HCT116 (cell line): ENCODE data around the gene TOLLIP. TPM values are rescaled to one million over a fixed set of nuclear protein-coding genes. Genes with fewer than 3 reads are reported as not detected.

Experiments used
- ATAC-seq: fragments of 200-7000 bp; cut with Tn5 transposase; 2 replicates; pipeline ENCODE4 v1.9.1; 2020; ENCODE audit warnings: mild to moderate bottlenecking, moderate library complexity
- BruUV-seq: library from RNA; stranded (reverse); fragments of 400-500 nt; replicated peaks from 2 replicates; lab custom pipeline; 2021; lab: Mats Ljungman, UMichigan
- CTCF ChIA-PET: fragments of 300-600 bp; sonication (Branson Sonifier 250); formaldehyde crosslinking; loops from one replicate; lab custom pipeline; 2021; ENCODE audit warnings: antibody characterized with exemption; lab: Charles Lee
- POLR2A ChIA-PET: fragments of 300-600, 350-600 bp; sonication (Branson Sonifier 250); formaldehyde crosslinking; loops from one replicate; lab custom pipeline; 2021; ENCODE audit warnings: antibody characterized with exemption; lab: Charles Lee
- RAD21 ChIA-PET, 2 experiments: fragments of 300-600 bp; sonication (Branson Sonifier 250); formaldehyde crosslinking; loops; one replicate each; lab custom pipeline; 2023; ENCODE audit warnings: low total read pairs in 2 of 2; ENCODE audit not compliant: uncharacterized antibody in 2 of 2, unreplicated experiment in 2 of 2, low non-redundant PET in 1 of 2; lab: Charles Lee
- DNase-seq: peaks from one replicate; pipeline ENCODE4 v3.0.0-alpha.2; 2010; ENCODE audit warnings: low read depth, low spot score
- H2AFZ ChIP-seq: fragments of 200-600 bp; shearing (Covaris generic), sonication (generic); 2 replicates; pipeline ENCODE4 v1.6.1; 2017; ENCODE audit warnings: low read depth, mixed run types, mixed read lengths, antibody characterized with exemption, low read length; ENCODE audit not compliant: poor library complexity, severe bottlenecking
- H3K27ac ChIP-seq: 2 replicates; pipeline ENCODE4 v1.5.1; 2012; ENCODE audit warnings: low read depth, low read length
- H3K27me3 ChIP-seq: fragments of 200-600 bp; sonication (generic); 2 replicates; pipeline ENCODE4 v1.6.1; 2016; ENCODE audit warnings: mixed run types, low read length, mixed read lengths; ENCODE audit not compliant: insufficient read depth
- H3K36me3 ChIP-seq, 2 experiments: fragments of 200-500 bp in 1 of 2; fragments of 200-600 bp in 1 of 2; sonication (Bioruptor generic) in 1 of 2; sonication (generic) in 1 of 2; 2 replicates each; pipeline versions ENCODE4 v1.5.1 to v1.6.1; 2014 to 2016; ENCODE audit warnings: low read length in 2 of 2, inconsistent platforms in 1 of 2, mixed read lengths in 1 of 2, mixed run types in 1 of 2; ENCODE audit not compliant: insufficient read depth in 2 of 2, control insufficient read depth in 1 of 2
- H3K4me1 ChIP-seq, 2 experiments: fragments of 200-600 bp in 1 of 2; sonication (generic) in 1 of 2; 2 replicates each; pipeline versions ENCODE4 v1.5.1 to v1.6.1; 2012 to 2017; ENCODE audit warnings: low read length in 2 of 2, inconsistent platforms in 1 of 2, mild to moderate bottlenecking in 1 of 2, mixed read lengths in 1 of 2, mixed run types in 1 of 2, moderate library complexity in 1 of 2; ENCODE audit not compliant: insufficient read depth in 2 of 2, control insufficient read depth in 1 of 2
- H3K4me2 ChIP-seq: fragments of 200-600 bp; sonication (generic); 2 replicates; pipeline ENCODE4 v1.6.1; 2017; ENCODE audit warnings: mixed run types, low read length, mixed read lengths
- H3K4me3 ChIP-seq, 2 experiments: fragments of 200-600 bp in 1 of 2; sonication (generic) in 1 of 2; replicated peaks in 1 of 2; 2 replicates each; pipeline ENCODE4 v1.5.1; 2011 to 2016; ENCODE audit warnings: low read length in 2 of 2, control low read depth in 1 of 2, low read depth in 1 of 2, mild to moderate bottlenecking in 1 of 2, mixed read lengths in 1 of 2, mixed run types in 1 of 2
- H3K79me2 ChIP-seq: fragments of 200-600 bp; sonication (generic); 2 replicates; pipeline ENCODE4 v1.6.1; 2017; ENCODE audit warnings: mild to moderate bottlenecking, mixed run types, low read length, moderate library complexity, mixed read lengths; ENCODE audit not compliant: insufficient read depth
- H3K9ac ChIP-seq: fragments of 200-600 bp; sonication (generic); 2 replicates; pipeline ENCODE4 v1.6.1; 2016; ENCODE audit warnings: low read length, mixed read lengths
- H3K9me2 ChIP-seq: fragments of 200-600 bp; sonication (generic), shearing (Covaris generic); 2 replicates; pipeline ENCODE4 v1.6.1; 2017; ENCODE audit warnings: mixed run types, mild to moderate bottlenecking, moderate library complexity; ENCODE audit not compliant: insufficient read depth
- H3K9me3 ChIP-seq, 2 experiments: fragments of 200-500 bp in 1 of 2; fragments of 200-600 bp in 1 of 2; sonication (Bioruptor generic) in 1 of 2; sonication (generic) in 1 of 2; 2 replicates each; pipeline ENCODE4 v1.6.1; 2014 to 2017; ENCODE audit warnings: low read length in 2 of 2, mixed read lengths in 2 of 2, inconsistent platforms in 1 of 2, low read depth in 1 of 2, mild to moderate bottlenecking in 1 of 2, mixed run types in 1 of 2, moderate library complexity in 1 of 2; ENCODE audit not compliant: control insufficient read depth in 1 of 2, insufficient read depth in 1 of 2
- H4K20me1 ChIP-seq: fragments of 200-600 bp; sonication (generic), shearing (Covaris generic); 2 replicates; pipeline ENCODE4 v1.6.1; 2017; ENCODE audit warnings: mixed run types, mild to moderate bottlenecking, moderate library complexity; ENCODE audit not compliant: insufficient read depth
- ATF3 ChIP-seq: IDR thresholded peaks from 2 replicates; pipeline ENCODE4 v1.6.1; 2012
- CBX3 ChIP-seq: IDR thresholded peaks from 2 replicates; pipeline ENCODE4 v1.6.1; 2012; ENCODE audit warnings: low read depth
- CEBPB ChIP-seq: IDR thresholded peaks from 2 replicates; pipeline ENCODE4 v1.6.1; 2012; ENCODE audit warnings: low read depth
- CTCF ChIP-seq, 3 experiments: fragments of 200-600 bp in 1 of 3; sonication (generic) in 1 of 3; IDR thresholded peaks in 2 of 3; conservative IDR thresholded peaks in 1 of 3; 2 replicates each; pipeline ENCODE4 v1.5.1; 2012 to 2017; ENCODE audit warnings: low read depth in 2 of 3, low read length in 2 of 3, antibody characterized with exemption in 1 of 3, borderline replicate concordance in 1 of 3, control low read depth in 1 of 3, mild to moderate bottlenecking in 1 of 3, mixed read lengths in 1 of 3, mixed run types in 1 of 3, moderate library complexity in 1 of 3; ENCODE audit not compliant: insufficient read depth in 1 of 3
- EGR1 ChIP-seq: IDR thresholded peaks from 2 replicates; pipeline ENCODE4 v1.6.1; 2012; ENCODE audit warnings: low read depth
- ELF1 ChIP-seq: IDR thresholded peaks from 2 replicates; pipeline ENCODE4 v1.6.1; 2012; ENCODE audit warnings: low read depth, borderline replicate concordance
- EZH2 ChIP-seq: fragments of 200-600 bp; sonication (generic); IDR thresholded peaks from 2 replicates; pipeline ENCODE4 v1.6.1; 2017; ENCODE audit warnings: antibody characterized with exemption, mixed run types
- EZH2phosphoT487 ChIP-seq: fragments of 200-600 bp; IDR thresholded peaks from 2 replicates; pipeline ENCODE4 v1.6.1; 2018; ENCODE audit warnings: antibody characterized with exemption, borderline replicate concordance
- JUND ChIP-seq: IDR thresholded peaks from 2 replicates; pipeline ENCODE4 v1.6.1; 2012
- MAX ChIP-seq: IDR thresholded peaks from 2 replicates; pipeline ENCODE4 v1.6.1; 2012
- POLR2A ChIP-seq: IDR thresholded peaks from 2 replicates; pipeline ENCODE4 v1.7.0; 2011; ENCODE audit warnings: borderline replicate concordance; ENCODE audit not compliant: insufficient read depth, insufficient read length; ENCODE audit errors: extremely low read depth
- POLR2AphosphoS5 ChIP-seq: IDR thresholded peaks from 2 replicates; pipeline ENCODE4 v1.6.1; 2011; ENCODE audit warnings: mild to moderate bottlenecking, low read depth, low read length, moderate library complexity
- RAD21 ChIP-seq: IDR thresholded peaks from 2 replicates; pipeline ENCODE4 v1.6.1; 2012; ENCODE audit warnings: low read depth, mild to moderate bottlenecking
- SIN3A ChIP-seq: IDR thresholded peaks from 2 replicates; pipeline ENCODE4 v1.6.1; 2012; ENCODE audit warnings: low read depth
- SP1 ChIP-seq: IDR thresholded peaks from 2 replicates; pipeline ENCODE4 v1.6.1; 2012; ENCODE audit warnings: low read depth
- SRF ChIP-seq: IDR thresholded peaks from 2 replicates; pipeline ENCODE4 v1.6.1; 2012; ENCODE audit warnings: low read depth
- TCF7L2 ChIP-seq: IDR thresholded peaks from 2 replicates; pipeline ENCODE4 v1.7.0; 2011; ENCODE audit warnings: borderline replicate concordance, inconsistent platforms; ENCODE audit not compliant: insufficient read depth, insufficient read length; ENCODE audit errors: extremely low read depth
- intact Hi-C: fragments of 100-400 bp; cut with micrococcal nuclease; formaldehyde crosslinking; loops from 2 replicates; pipeline ENCODE4 v1.10.0; 2022
- total RNA-seq: library from RNA; stranded (reverse); gene quantifications from one replicate; pipeline ENCODE4 v1.2.1, GENCODE V29; 2021; ENCODE audit not compliant: unreplicated experiment
- TF ChIP-seq, protein P1 (sequence below): IDR thresholded peaks from 2 replicates; pipeline ENCODE4 v1.6.1; 2011; ENCODE audit warnings: mild to moderate bottlenecking, low read length, moderate library complexity; ENCODE audit not compliant: insufficient replicate concordance; ENCODE audit errors: extremely low read depth

Gene TOLLIP
- total RNA-seq, 1 experiment from 2014 or later, result 28.5 TPM

GRCh38 chr11:1342946-1343345 is 33.5 kb upstream of the TOLLIP start (continued):
- TF ChIP-seq, protein P1, sequence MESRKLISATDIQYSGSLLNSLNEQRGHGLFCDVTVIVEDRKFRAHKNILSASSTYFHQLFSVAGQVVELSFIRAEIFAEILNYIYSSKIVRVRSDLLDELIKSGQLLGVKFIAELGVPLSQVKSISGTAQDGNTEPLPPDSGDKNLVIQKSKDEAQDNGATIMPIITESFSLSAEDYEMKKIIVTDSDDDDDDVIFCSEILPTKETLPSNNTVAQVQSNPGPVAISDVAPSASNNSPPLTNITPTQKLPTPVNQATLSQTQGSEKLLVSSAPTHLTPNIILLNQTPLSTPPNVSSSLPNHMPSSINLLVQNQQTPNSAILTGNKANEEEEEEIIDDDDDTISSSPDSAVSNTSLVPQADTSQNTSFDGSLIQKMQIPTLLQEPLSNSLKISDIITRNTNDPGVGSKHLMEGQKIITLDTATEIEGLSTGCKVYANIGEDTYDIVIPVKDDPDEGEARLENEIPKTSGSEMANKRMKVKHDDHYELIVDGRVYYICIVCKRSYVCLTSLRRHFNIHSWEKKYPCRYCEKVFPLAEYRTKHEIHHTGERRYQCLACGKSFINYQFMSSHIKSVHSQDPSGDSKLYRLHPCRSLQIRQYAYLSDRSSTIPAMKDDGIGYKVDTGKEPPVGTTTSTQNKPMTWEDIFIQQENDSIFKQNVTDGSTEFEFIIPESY, result no peak
- TF ChIP-seq ELF1, result no peak
- no peak for TF ChIP-seq POLR2AphosphoS5
- TF ChIP-seq SIN3A, result no peak
- TF ChIP-seq MAX, result no peak
- no peak for TF ChIP-seq EZH2
- TF ChIP-seq JUND, result no peak
- no peak for TF ChIP-seq RAD21

- no peaks in the 10 kb centered on the region for H4K20me1 ChIP-seq
- no peak for TF ChIP-seq JUND
- TF ChIP-seq EZH2, result no peak
- no peak for TF ChIP-seq ATF3
- no peak for TF ChIP-seq RAD21
- no peak for TF ChIP-seq CEBPB
- TF ChIP-seq POLR2A, result no peak
- TF ChIP-seq EZH2phosphoT487, result no peak
- TF ChIP-seq SP1, result no peak
- TF ChIP-seq SRF, result no peak
- no peak for TF ChIP-seq POLR2AphosphoS5
- TF ChIP-seq CBX3, result no peak
- TF ChIP-seq SIN3A, result no peak
- no peak for TF ChIP-seq TCF7L2
- no peak for TF ChIP-seq CTCF (IDR thresholded peaks at IDR 0.05 in 2 of 3, conservative IDR thresholded peaks at IDR 0.05 in 1 of 3; ENCODE audit: borderline replicate concordance in 1 of 3, insufficient read depth in 1 of 3, low read depth in 2 of 3, low read length in 2 of 3)
- no peak for TF ChIP-seq MAX
- no peak for TF ChIP-seq EGR1
- TF ChIP-seq, protein P1, result no peak
- CTCF ChIA-PET, result no interaction called here
- H3K4me2 ChIP-seq, result peak overlapping the region; percentile 10
- H3K4me3 ChIP-seq, result no peak overlapping the region
- ATAC-seq, result 0 out of 2 replicates have a peak, but pooled peaks have one; percentile 36
- no peak for DNase-seq
- H2AFZ ChIP-seq, result no peak overlapping the region
- H3K9me3 ChIP-seq, result no peaks in the 10 kb centered on the region
- H3K27ac ChIP-seq, result no peak overlapping the region
- peaks cover 0 to 3% of the 10 kb centered on the region in 2 experiments; a peak in 2 of 4 replicates for H3K4me1 ChIP-seq
- RAD21 ChIA-PET, result no interaction called here
- no peaks in the 10 kb centered on the region for H3K27me3 ChIP-seq
- no peaks in the 10 kb centered on the region for H3K9me2 ChIP-seq
- H3K79me2 ChIP-seq, result no peaks in the 10 kb centered on the region
- intact Hi-C loops, result no loop called here
- no peak overlapping the region for H3K9ac ChIP-seq
- BruUV-seq, result no TSS peak
- H3K36me3 ChIP-seq, result no peaks in the 10 kb centered on the region
- POLR2A ChIA-PET, result interaction anchor here (1.5 kb wide), 1 partner anchor 9 kb away, joined by 8 read pairs; no protein-coding TSS in a partner anchor
Observed at GRCh38 chr11:1341928-1342524, 32.6 kb upstream of the TOLLIP start.
